Activated CD4-positive, alpha-beta T cell treated with anti-CD3 and anti-CD28 coated beads, Interleukin-2, Interleukin-4, amounts not matched to agents 100 ng/mL and 50 ng/mL, durations not matched to agents 16 hours and 8 hours (primary cell): ENCODE data around the gene IL26.
A peak's percentile ranks its signal among the peaks of the same experiment; 100 is the strongest.

ENCODE experiments used
- DNase-seq: peaks from one replicate; pipeline ENCODE4 v3.0.0-alpha.2; 2020; ENCODE audit warnings: low spot score

IL26 gene, protein sequence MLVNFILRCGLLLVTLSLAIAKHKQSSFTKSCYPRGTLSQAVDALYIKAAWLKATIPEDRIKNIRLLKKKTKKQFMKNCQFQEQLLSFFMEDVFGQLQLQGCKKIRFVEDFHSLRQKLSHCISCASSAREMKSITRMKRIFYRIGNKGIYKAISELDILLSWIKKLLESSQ

DNA sequence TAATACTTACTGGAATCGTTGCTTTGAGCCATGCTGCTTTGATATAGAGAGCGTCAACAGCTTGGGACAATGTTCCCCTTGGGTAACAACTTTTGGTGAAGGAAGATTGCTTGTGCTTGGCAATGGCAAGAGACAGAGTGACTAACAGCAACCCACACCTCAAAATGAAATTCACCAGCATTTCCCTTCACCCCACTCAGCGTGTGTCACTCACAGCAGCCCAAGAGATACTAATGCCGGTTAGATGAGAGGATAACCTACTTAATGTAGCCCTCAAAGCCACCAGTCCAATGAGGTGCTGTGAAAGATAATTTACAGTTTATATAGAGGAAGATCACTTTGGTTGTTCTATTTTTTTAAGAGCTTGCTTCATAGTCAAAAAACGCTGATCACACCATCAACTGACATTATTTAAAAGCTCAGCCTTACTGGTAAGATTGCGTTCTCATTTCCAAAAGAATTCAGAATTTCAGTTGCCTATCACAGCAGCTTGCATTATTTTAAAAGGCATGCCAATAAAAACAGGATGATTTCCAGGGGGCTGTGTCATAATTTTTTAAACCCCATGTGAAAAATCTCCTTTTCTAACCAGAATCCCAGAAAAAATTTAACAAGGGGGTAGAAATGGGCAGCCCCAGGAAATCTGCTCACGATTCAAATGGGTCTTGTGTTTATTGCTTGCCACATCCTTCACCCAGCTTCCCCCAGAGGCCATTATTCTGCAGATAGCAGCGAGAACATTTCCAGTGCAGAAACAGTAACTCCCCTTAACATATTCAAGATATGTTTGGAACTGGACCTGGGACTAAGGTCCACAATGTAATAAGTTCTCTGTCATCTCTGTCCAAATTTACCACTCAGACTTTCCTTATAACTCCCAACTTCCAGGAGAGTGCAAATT lies at the start of gene IL26:
Gene IL26 (minus strand): TSS at position 235 of the 901 bp plus-strand sequence. CDS start 54 bp downstream, at position 181.
- DNase-seq: peak; percentile 71

DNA sequence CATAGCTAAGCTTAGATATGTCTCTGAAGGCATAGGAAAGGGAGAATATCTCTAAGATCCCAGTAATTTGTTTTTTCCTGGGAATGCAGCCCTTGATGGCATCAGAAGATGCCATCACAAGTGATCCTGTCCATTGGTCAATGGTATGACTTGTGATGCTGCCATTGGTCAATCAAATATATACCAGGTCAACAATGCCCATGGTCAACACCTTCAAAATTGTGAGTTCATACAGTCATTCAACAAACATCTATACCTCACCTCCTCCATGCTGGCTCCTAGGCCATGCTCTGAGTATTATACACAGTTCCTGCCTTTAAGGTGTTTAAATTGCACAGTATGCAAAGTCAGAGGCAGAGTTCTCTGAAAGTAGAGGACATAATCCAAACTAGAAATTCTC lies 47.1 kb upstream of the IL26 start:
- no peak for DNase-seq

DNA sequence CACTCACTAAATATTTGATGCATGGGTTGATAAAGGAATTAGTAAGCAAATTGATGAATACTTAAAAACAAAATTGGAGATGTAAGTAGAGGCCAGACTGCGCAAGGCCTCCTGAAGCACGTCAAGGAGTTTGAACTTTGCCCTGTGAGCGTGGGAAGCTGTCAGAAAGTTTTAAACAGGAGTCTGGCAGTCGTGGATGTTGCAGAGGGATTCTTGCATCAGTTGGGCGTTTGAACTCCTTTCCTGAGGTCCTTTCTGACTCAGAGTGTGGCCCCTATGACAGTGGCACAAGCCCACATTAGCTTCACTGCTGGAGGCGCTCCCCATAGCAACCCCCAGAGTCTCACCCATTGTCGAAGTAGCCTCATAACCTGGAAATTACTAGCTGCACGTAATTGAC lies 45.7 kb upstream of the IL26 start:
- no peak for DNase-seq

DNA sequence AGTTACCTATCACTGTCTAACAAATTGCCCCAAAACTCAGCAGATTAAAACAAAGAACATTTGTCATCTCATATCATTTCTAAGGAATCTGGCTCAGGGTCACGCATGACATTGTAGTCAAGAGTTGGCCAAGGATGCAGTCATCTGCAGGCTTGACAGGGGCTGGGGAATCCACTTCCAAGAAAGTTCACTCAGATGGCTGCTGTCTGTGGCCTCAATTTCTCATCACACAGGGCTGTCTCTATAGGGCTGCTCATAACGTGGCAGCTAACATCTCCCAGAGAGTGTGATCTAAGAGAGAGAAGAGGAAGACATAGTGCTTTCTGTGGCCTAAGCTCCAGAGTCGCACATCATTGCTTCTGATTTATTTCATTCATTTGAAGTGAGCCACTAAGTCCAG lies 44.7 kb upstream of the IL26 start:
- DNase-seq: no peak

DNA sequence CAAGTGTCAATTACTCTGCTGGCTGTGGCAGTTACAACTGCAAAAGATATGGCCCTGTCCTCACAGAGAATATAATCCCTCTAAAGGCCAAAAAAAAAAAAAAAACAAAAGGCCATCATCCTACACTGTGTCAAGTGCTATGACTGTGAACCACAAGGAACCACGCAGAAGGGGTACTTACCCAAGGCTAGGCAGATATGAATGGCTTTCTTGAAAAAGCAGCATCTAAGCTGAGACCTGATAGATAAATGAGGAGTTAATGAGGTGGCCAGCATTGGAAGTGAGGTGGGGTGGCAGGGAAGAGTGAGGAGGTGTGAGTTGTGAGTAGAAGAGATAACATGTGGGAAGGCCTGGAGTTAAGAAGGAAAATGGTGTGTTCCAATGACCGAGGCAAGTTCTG lies 44.2 kb upstream of the IL26 start:
- no peak for DNase-seq

DNA sequence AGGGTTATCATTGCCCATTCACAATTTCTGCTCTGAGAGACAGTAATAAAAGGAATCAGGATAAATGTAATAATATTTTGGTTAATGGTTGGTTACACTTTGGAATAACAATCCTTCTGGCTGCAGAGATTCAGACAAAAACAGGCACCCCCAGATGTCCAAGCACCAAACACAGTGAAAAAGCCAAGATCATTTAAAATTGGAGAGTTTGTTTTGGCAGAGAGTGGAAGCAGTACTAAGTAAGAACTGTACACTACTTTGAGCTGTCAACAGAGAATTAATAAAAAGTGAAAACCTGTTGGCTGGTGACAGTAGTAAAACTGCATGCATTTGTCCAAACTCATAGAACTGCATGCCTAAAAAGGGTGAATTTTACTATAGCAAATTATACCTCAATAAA lies 43.4 kb upstream of the IL26 start:
- no peak for DNase-seq

DNA sequence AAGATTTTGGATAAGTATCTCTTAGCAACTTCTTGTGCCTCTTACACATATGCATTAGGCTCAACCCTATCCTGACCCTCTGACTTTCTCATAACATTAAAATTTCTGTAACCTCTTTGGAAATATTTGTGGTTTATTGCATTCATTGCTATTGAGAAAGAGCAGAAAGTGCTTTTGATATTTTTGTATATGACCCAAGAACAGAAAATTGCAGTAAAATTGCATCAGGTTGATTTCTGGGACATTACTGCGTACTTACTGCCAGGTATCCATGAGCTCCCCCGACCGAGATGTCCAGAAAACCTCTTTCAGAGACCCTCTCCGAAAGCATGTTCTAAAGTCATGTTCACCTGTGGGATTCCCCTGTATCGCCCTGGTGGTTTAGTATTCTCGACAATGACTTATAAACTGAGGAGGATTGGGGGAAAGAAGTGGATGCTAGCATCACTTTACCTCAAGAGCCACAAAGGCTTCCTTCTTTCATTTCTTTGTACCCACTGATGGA lies 42.3 kb upstream of the IL26 start:
- peak; percentile 66 for DNase-seq

DNA sequence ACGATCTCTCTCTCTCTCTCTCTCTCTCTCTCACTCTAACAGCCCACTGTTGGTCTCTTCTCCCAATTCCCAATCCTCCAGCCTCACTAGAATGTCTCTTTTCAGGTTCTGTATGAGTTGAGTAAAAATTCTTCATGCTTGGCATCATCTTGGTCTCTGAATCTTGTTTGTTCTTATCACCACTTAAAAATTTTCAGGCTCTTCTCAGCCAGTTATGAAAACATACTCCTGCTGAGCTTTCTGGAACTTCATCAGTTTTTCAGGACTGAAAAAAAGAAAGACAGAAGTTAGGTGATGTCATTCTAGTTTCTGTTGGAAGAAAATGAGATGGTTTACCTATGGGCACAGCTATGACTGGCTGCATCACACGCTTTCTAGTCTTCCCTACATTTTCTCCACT lies 39.2 kb upstream of the IL26 start:
- no peak for DNase-seq

DNA sequence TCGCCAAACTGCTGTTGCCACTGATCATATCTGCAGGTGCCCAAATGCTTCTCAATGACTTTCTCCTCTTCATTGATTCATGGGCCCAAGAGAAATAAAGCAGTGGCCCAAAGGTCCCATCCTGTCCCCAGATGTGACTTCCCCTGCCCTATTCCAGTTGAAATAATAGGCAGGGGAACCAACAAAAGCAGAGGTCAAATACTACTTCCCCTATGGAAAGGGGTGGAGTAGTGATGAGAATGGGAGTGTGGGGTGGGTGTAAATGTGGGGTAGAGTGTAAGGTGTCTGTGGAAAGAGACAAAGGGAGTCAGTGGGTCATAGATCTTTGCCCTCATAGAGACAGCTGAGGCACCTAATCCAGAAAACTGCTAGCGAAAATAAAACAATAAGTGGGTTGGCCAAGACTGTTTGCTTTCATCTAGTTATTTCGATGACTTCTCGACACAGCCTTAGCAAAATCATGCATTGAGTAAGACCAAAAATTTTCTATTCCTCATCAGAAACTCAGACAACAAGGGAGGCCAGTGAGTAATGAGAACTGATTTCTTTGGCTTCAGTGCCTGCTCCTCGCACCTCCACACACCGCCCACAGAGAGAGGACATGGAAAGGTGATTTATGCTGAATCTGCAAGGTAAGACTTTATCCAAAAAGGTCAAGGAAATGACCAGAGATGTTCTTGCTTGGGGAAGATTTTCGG lies 38.7 kb upstream of the IL26 start:
- no peak for DNase-seq

DNA sequence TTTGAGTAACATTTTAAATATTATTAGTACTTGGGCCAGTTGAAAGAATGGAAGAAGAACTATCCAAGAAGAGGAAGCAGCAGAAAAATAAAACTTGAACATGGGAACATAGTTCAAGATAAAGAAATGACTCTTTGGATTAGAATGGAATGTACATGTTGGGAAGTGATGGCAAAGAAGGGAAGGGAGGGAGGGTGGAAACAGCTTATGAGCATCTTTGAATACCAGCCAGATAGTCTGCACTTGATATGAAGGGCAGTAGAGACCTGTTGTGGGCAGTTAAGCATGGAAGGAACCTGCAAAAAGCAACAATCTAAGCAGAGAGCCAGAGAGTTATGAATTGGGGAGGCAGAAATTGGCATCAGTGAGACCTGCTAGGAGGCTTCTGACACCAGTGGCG lies 37.8 kb upstream of the IL26 start:
- no peak for DNase-seq

DNA sequence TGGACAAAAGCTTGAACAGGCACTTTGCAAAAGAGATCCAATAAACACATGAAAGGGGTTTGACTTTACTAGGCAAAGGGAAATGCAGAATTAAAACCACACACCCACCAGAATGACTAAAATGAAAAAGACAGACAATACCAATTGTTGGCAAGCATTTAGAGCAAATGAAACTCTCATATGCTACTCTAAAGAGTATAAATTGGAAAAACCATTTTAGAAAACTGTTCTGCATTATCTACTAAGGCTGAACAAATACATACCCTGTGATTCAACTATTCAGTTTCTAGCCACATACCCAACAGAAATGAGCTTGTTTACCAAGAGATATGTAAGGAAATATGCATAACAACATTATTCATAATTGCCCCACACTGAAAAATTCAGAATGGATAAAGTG lies 36.3 kb upstream of the IL26 start:
- peak; percentile 65 for DNase-seq

DNA sequence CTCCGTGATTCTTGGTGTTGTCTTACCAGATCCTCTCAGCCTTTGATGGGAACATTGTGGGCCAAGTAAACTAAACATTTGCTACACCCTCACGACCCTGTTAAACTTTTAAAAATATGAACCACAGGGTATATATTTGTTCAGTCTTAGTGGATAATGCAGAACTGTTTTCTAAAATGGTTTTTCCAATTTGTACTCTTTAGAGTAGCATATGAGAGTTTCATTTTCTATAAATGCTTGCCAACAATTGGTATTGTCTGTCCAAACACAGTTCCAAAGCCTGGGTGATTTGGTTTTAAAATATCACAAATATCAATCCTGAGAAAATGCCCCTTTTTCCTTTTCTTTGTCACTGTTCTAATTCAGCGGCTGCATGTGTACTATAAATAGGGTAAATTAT lies 34.5 kb upstream of the IL26 start:
- DNase-seq: no peak

DNA sequence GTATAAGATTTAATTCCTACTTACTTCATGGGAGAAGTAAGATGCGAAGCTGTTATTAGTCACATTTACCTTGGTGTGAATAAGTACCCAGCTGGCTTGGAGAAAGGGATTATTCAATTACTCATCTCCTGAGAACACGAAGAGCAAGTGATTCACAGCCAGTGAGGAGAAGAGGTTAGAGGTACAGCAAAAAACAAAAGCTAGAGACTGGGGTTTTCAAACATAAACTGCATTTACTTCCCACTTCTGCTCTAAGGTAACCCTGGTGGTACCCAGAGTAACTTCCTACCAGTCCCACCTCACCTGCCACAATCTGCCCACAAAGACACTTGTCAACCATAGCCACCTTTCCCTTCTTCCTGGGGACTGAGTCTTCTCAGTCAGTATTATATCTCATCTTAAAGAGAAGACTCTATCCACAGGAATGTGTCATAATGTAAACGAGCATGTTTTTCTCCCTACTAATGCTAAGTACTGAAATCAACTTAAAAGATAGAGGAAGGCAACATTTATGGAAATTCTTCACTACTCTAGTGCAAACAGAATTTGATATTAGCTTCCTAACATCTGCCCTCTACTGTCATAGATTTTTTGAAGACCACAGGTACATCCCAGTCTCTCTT lies 33.8 kb upstream of the IL26 start:
- DNase-seq: peak; percentile 81

DNA sequence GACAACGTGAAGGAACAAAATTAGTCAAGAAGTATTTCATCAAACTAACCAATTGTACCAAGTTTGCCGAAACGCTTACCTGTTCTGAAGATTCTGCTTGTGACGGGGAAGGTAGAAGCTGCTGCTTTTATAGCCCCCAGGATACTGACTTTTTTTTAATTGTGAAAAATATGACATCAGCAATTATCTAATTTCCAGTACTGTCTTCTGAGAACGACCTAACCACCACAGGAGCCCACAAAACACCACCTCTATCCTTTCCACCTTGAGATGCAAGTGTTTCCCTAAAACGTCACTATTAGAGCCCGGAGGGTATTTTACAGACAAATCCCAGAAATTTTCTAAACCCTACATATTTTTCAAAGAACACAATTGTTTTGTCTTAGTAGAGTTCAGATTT lies 27.9 kb upstream of the IL26 start, which contains the start of gene IL22:
Gene IL22 (minus strand): TSS at position 101 of the 400 bp plus-strand sequence. CDS start 156 bp downstream, outside the sequence.
- DNase-seq: no peak

DNA sequence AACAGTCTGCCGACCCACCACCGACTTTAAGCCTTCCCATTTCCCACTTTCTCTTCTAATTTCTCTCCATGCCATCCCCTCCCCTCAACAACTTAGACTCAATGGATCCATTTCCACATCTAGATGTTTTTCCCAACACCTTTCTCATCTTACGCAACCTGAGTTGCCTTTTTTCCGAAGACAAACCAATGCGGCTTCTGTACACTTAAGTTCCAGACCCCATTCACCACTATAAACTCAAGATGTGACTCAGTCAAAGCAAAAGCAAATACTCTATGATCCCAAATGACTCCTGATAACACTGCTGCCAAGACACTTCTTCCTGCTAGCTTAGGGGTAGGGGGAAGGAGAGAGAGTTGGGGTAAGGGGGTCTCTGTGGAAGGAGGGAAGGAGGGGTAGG lies 26.5 kb upstream of the IL26 start:
- no peak for DNase-seq

DNA sequence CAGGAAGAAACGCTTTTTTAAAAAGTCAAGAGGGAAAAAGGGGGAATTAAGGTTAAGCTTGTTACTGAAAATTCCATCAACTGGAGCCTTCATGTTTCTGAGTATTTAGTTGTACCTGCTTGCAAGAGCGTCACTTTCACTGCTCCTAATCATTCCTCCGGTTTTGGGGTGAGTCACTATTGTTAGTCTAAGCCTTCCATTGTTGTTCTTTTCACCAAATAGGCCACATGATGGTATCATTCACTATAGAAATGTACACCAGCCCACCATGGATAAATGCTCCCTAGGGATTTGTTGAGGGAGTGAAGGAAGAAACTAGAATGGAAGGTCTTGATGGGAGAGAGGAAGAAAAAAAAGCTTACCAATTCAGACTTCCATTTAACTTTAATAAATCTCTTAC lies 24.8 kb upstream of the IL26 start:
- DNase-seq: no peak

DNA sequence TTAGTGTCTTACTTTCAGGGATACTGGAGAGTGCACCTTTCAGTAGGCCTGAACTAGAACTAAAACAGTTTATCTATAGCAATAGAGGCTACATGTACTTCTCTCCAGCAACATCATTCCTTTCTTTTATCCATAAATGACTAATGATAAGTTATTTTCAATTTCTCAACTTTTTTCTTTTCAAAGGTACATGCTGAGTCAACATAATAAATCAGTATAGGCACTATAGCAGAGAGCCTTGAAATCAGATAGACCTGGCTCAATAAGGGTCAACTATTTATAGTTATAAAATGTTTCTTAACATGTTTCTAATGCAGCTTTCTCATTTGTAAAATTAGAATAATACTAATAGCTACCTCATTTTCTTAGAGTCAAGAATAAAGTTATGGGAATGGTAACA lies 22.2 kb upstream of the IL26 start:
- DNase-seq: no peak

DNA sequence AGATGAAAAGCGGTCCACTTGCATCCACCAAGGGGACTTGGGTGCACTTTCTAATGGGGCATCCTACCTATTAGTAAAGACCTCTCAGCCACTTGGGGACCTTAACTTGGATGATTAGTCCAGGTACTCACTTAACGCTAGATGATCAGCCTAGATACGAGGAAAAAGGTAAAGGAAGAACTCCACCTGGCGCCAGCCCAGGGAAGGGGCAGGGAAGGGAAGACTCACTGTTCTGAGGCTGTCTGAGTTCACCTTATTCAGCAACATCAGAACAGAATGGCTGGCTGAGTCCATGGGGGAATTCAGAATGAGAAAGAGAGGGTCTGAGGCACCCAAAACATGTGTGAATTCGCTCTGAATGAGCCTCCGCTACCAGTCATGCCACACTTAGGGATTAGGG lies 20.7 kb upstream of the IL26 start:
- no peak for DNase-seq

DNA sequence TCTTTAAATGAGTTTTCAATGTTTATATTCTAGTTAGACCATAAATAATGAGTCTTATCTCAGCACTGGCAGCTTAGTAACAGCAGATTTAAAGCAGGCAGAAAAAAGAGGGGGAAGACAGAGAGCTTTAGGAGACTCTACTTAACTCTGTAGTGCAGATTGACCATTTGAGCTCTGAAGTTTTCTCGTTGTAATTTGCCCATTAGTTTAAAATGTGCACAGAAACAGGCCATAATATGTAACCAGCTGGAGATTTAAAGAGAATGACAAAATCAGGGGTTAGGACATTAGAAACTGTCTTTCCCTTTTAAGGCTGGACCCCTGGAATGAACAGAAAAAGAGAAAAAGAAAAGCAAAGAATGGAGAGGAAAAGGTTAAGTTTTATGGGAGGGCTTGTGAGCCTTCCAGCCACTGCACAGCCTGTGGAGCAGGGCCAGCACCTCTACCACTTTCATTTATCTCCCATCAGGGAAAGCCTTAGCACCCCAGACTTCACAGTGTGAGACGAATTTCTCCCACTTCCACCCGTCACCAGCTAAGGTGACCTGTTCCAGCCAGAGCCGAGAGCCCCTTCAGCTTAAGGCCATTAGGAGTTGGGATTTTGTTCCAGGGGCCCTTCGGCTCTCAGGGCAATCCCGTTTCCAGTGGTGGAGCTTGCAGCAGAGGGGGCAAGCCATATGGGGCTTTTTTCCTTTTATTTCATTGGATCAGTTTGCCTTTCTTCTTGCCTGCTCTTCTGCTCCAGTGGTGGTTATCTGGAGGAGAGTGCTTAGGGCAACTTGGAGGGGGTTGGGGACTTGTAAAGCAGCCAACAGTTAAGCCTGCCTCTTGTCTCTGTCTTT lies 19.8 kb upstream of the IL26 start:
- no peak for DNase-seq

DNA sequence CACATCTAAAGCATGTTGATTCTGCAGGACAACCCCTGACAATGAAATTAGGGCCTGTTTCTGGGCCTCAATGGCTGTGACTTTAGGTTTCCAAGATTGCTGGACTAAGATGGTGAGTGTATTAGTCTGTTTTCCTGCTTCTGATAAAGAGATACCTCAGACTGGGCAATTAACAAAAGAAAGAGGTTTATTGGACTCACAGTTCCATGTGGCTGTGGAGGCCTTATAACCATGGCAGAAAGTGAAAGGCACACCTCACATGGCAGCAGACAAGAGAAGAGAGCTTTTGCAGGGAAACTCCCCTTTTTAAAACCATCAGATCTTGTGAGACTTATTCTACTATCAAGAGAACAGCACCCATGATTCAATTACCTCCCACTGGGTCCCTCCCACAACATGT lies 17.2 kb upstream of the IL26 start:
- no peak for DNase-seq

DNA sequence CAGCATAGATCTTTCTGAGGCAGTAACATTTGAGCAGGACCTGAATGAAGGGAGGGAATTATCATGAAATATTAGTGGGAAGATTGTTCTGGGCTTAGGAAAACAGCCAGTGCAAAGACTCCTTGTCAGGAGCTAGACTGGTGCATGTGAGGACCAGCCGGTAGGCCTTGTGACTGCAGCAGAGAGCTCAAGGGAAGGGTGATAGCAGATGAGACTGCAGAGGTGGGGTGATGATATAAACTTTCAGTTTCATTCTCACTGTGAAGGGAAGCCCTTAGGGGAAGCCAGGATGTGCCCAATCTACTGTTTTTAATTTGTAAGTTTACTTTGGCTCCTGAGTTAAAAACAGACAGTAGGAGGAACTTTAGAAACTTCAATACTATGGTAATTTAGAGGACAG lies 15.4 kb upstream of the IL26 start:
- DNase-seq: peak; percentile 90
